OCI-LY7 (cell line): ENCODE measurements around the gene ATP11A. TPM values are rescaled to one million over a fixed set of nuclear protein-coding genes. Genes with fewer than 3 reads are reported as not detected.

Experiments
- BruUV-seq: library from RNA; stranded (reverse); fragments of 400-500 nt; replicated peaks from 2 replicates; lab custom pipeline; 2021; lab: Mats Ljungman, UMichigan
- CTCF ChIA-PET: fragments of 300-600 bp; sonication (Branson Sonifier 250); formaldehyde crosslinking; loops from one replicate; lab custom pipeline; 2022; ENCODE audit warnings: antibody characterized with exemption; ENCODE audit not compliant: unreplicated experiment; lab: Charles Lee
- POLR2A ChIA-PET: fragments of 300-600 bp; sonication (Branson Sonifier 250); formaldehyde crosslinking; loops from one replicate; lab custom pipeline; 2022; ENCODE audit warnings: antibody characterized with exemption; lab: Charles Lee
- DNase-seq: peaks from one replicate; pipeline ENCODE4 v3.0.0-alpha.2; 2015; ENCODE audit warnings: low spot score
- H2AFZ ChIP-seq: fragments of 200-600 bp; sonication (generic), shearing (Covaris generic); 2 replicates; pipeline ENCODE4 v1.6.1; 2014; ENCODE audit warnings: mild to moderate bottlenecking, antibody characterized with exemption, low read length, moderate library complexity
- H3K27ac ChIP-seq: fragments of 200-600 bp; sonication (generic); 2 replicates; pipeline ENCODE4 v1.5.1; 2014; ENCODE audit warnings: mixed run types, low read depth, mild to moderate bottlenecking, moderate library complexity, low read length, inconsistent platforms; ENCODE audit not compliant: poor library complexity, severe bottlenecking
- H3K36me3 ChIP-seq: fragments of 200-600 bp; sonication (generic); 2 replicates; pipeline ENCODE4 v1.6.1; 2014; ENCODE audit warnings: mild to moderate bottlenecking, antibody characterized with exemption, low read length, moderate library complexity, mixed read lengths; ENCODE audit not compliant: insufficient read depth
- H3K4me1 ChIP-seq: fragments of 200-600 bp; sonication (generic); 2 replicates; pipeline ENCODE4 v1.5.1; 2014; ENCODE audit warnings: mild to moderate bottlenecking, low read length; ENCODE audit not compliant: insufficient read depth, poor library complexity, severe bottlenecking
- H3K4me2 ChIP-seq: fragments of 200-600 bp; sonication (generic); 2 replicates; pipeline ENCODE4 v1.6.1; 2014; ENCODE audit warnings: mild to moderate bottlenecking, low read length
- H3K4me3 ChIP-seq: fragments of 200-600 bp; sonication (generic); 2 replicates; pipeline ENCODE4 v1.5.1; 2014; ENCODE audit warnings: mild to moderate bottlenecking, low read depth, low read length; ENCODE audit not compliant: poor library complexity, severe bottlenecking
- H3K79me2 ChIP-seq: fragments of 200-600 bp; sonication (generic); 2 replicates; pipeline ENCODE4 v1.6.1; 2016; ENCODE audit warnings: low read depth, mild to moderate bottlenecking, low read length, moderate library complexity, mixed read lengths; ENCODE audit not compliant: insufficient read depth
- H3K9me2 ChIP-seq: fragments of 200-600 bp; sonication (generic); 2 replicates; pipeline ENCODE4 v1.6.1; 2016; ENCODE audit warnings: mild to moderate bottlenecking, low read length, mixed read lengths; ENCODE audit not compliant: insufficient read depth
- H3K9me3 ChIP-seq: fragments of 200-600 bp; sonication (generic); 2 replicates; pipeline ENCODE4 v1.6.1; 2014; ENCODE audit warnings: mild to moderate bottlenecking, mixed run types, low read length, mixed read lengths
- H4K20me1 ChIP-seq: fragments of 200-600 bp; sonication (generic); 2 replicates; pipeline ENCODE4 v1.6.1; 2014; ENCODE audit warnings: mild to moderate bottlenecking, antibody characterized with exemption, low read length, moderate library complexity, mixed read lengths; ENCODE audit not compliant: insufficient read depth
- CTCF ChIP-seq: fragments of 200-600 bp; sonication (generic); conservative IDR thresholded peaks from 2 replicates; pipeline ENCODE4 v1.5.1; 2014; ENCODE audit warnings: mild to moderate bottlenecking, antibody characterized with exemption, low read length, moderate library complexity, mixed read lengths
- EZH2phosphoT487 ChIP-seq: fragments of 200-600 bp; sonication (generic); IDR thresholded peaks from 2 replicates; pipeline ENCODE4 v1.6.1; 2018; ENCODE audit warnings: low read depth, borderline replicate concordance, mild to moderate bottlenecking, mixed run types, antibody characterized with exemption, low read length, moderate library complexity, mixed read lengths
- intact Hi-C: fragments of 100-400 bp; cut with micrococcal nuclease; formaldehyde crosslinking; loops from one replicate; pipeline ENCODE4 v1.10.0; 2022; ENCODE audit not compliant: unreplicated experiment
- total RNA-seq, 2 experiments: library from RNA; depleted of rRNA in 1 of 2; stranded (reverse); fragments of >200 nt in 1 of 2; shearing (Covaris generic) in 1 of 2; gene quantifications; 2 replicates each; pipeline ENCODE4 v1.2.3, GENCODE V29; 2014 to 2022

ATP11A gene
- total RNA-seq, 2 experiments from 2014 or later = 8.8 to 23.1 TPM

- Histone ChIP-seq H3K36me3 (no peaks in the 10 kb centered on the region), H3K79me2 (peaks cover 9% of the 10 kb centered on the region), H3K4me1 (peaks cover 24% of the 10 kb centered on the region), H4K20me1 (peaks cover 19% of the 10 kb centered on the region; the same call in 1 of the 2 replicates), H2AFZ (no peak overlapping the region), H3K9me2 (no peaks in the 10 kb centered on the region), H3K9me3 (no peaks in the 10 kb centered on the region), H3K4me2 (no peak overlapping the region; the same call in 1 of the 2 replicates), H3K27ac (no peak overlapping the region), H3K4me3 (no peak overlapping the region)
- ChIA-PET CTCF (no interaction called here), POLR2A (no interaction called here)
- no peak for DNase-seq
- intact Hi-C loops = no loop called here
- TF ChIP-seq EZH2phosphoT487 (no peak), CTCF (no peak)
- no TSS peak for BruUV-seq
These were observed 2.7 kb downstream of the ATP11A start for GRCh38 chr13:112692586-112692985.

GRCh38 chr13:112693831-112694497, 4.1 kb downstream of the ATP11A start:
- Histone ChIP-seq H3K9me2 (no peaks in the 10 kb centered on the region), H3K4me3 (no peak overlapping the region), H3K36me3 (no peaks in the 10 kb centered on the region), H4K20me1 (peaks cover 19% of the 10 kb centered on the region; the same call in 1 of the 2 replicates), H3K79me2 (peaks cover 9% of the 10 kb centered on the region), H3K9me3 (no peaks in the 10 kb centered on the region), H3K4me2 (no peak overlapping the region), H3K4me1 (peaks cover 15% of the 10 kb centered on the region), H2AFZ (no peak overlapping the region), H3K27ac (no peak overlapping the region)
- no TSS peak for BruUV-seq
- no peak for DNase-seq
- POLR2A ChIA-PET = interaction anchor here (0.6 to 0.8 kb wide), 2 partner anchors 433 to 1591 kb away, joined by 3 read pairs; no protein-coding TSS in a partner anchor
- intact Hi-C loops = no loop called here
- TF ChIP-seq EZH2phosphoT487 (no peak), CTCF (no peak)
- CTCF ChIA-PET = no interaction called here

- DNase-seq = no peak
- Histone ChIP-seq H3K9me3 (no peaks in the 10 kb centered on the region), H3K36me3 (no peaks in the 10 kb centered on the region), H4K20me1 (peaks cover 19% of the 10 kb centered on the region; the same call in 1 of the 2 replicates), H3K9me2 (no peaks in the 10 kb centered on the region), H2AFZ (no peak overlapping the region), H3K4me2 (no peak overlapping the region), H3K79me2 (peaks cover 9% of the 10 kb centered on the region), H3K4me1 (peaks cover 10% of the 10 kb centered on the region), H3K4me3 (no peak overlapping the region), H3K27ac (no peak overlapping the region)
- ChIA-PET CTCF (no interaction called here), POLR2A (no interaction called here)
- TF ChIP-seq CTCF (no peak), EZH2phosphoT487 (no peak)
- intact Hi-C loops = no loop called here
- no TSS peak for BruUV-seq
These were observed 5.3 kb downstream of the ATP11A start for GRCh38 chr13:112695121-112695520.
